Large intestine (tissue), 3 donors: Measurements from ENCODE around the gene CSPG4. TPM values are rescaled to one million over a fixed set of nuclear protein-coding genes. Genes with fewer than 3 reads are reported as not detected.
"Not testable (repeated sequence)": the region's sequence is repeated elsewhere in the genome, so short reads cannot be mapped to it uniquely, and the experiment has no call there.

Experiments used
- DNase-seq, 2 donors: peaks; one replicate each; pipeline versions ENCODE4 v3.0.0 to v3.0.0-alpha.2; 2013
- H3K27ac ChIP-seq: one replicate; pipeline ENCODE4 v1.5.1; 2013; ENCODE audit warnings: low read length
- H3K27me3 ChIP-seq: 2 replicates; pipeline ENCODE4 v1.6.1; 2013; ENCODE audit warnings: low read length; ENCODE audit not compliant: control insufficient read depth, insufficient read depth
- H3K36me3 ChIP-seq: 2 replicates; pipeline ENCODE4 v1.6.1; 2013; ENCODE audit warnings: low read length; ENCODE audit not compliant: control insufficient read depth, insufficient read depth
- H3K4me1 ChIP-seq: one replicate; pipeline ENCODE4 v1.6.1; 2013; ENCODE audit warnings: low read length; ENCODE audit not compliant: control insufficient read depth, insufficient read depth
- H3K4me3 ChIP-seq: one replicate; pipeline ENCODE4 v1.5.1; 2013; ENCODE audit warnings: low read length
- H3K9me3 ChIP-seq: one replicate; pipeline ENCODE4 v1.6.1; 2013; ENCODE audit warnings: mild to moderate bottlenecking, low read depth, low read length, moderate library complexity; ENCODE audit not compliant: control insufficient read depth
- WGBS: methylation state at CpG from one replicate; pipeline ENCODE4 v1.1.5; 2013; ENCODE audit warnings: low lambda C conversion rate; ENCODE audit not compliant: insufficient coverage; 5-methylcytosine and 5-hydroxymethylcytosine counted together
- polyA plus RNA-seq: library from polyadenylated mRNA; unstranded; fragments of 120-200 nt; gene quantifications from one replicate; pipeline ENCODE4 v1.2.1, GENCODE V29; 2013

The CSPG4 gene
- polyA plus RNA-seq, 1 donor: 6.9 TPM

- Histone ChIP-seq H3K9me3 (no peaks in the 10 kb centered on the region), H3K4me1 (peaks cover 9% of the 10 kb centered on the region), H3K27me3 (no peaks in the 10 kb centered on the region), H3K36me3 (peaks cover 4% of the 10 kb centered on the region), H3K4me3 (no peak overlapping the region), H3K27ac (no peak overlapping the region)
- WGBS: 100% methylated on average over 1 of the region's 4 CpGs
- DNase-seq: no peak
Measured at GRCh38 chr15:75641179-75641503, 71.5 kb downstream of the CSPG4 start.

DNA sequence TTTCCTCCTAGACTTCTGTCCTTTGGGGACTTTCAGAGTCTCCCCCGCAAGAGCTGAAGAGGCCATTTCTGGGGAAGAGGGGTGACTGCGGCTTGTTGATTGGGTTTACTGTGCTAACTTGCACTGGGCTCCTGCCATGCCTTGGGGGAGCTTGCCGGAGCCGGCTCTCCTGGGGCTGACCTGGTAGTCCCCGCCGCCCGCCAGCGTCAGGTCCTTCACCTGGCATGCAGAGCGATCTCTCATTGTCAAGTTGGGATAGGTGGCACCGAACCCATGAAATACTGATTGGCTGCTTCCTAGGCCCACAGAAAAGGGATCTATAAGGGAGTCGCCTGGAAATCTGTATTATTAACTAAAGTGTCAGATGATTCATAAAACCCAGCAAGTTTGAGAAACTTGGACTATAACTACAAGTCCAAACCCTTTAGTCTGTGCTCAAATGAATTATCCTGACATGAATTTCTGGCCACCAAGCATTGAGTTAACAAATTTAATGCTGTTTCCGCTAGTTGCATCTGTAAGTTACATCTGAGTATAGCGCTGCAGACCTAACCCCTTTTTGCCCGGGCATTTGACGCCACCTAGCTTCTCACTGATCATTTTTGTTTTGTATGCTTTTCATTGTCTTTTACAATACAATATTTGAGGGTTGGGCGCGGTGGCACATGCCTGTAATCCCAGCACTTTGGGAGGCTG lies 72.0 kb downstream of the CSPG4 start:
- WGBS: 0% methylated on average over 2 of the region's 17 CpGs
- Histone ChIP-seq H3K27ac (peak overlapping the region; percentile 96), H3K4me3 (peak overlapping the region; percentile 85), H3K36me3 (peaks cover 4% of the 10 kb centered on the region), H3K4me1 (peaks cover 9% of the 10 kb centered on the region), H3K9me3 (no peaks in the 10 kb centered on the region), H3K27me3 (no peaks in the 10 kb centered on the region)
- no peak for DNase-seq

- H3K4me3 ChIP-seq: peak within 1 kb of the TSS; percentile 85
- no CpG with 5 or more reads among the region's 83 CpGs for WGBS
- no peaks in the 10 kb centered on the region for H3K9me3 ChIP-seq
- H3K27me3 ChIP-seq: no peaks in the 10 kb centered on the region
- H3K4me1 ChIP-seq: peaks cover 9% of the 10 kb centered on the region
- DNase-seq: peak; percentile 97 to 99
- H3K36me3 ChIP-seq: peaks cover 4% of the 10 kb centered on the region
- peak within 1 kb of the TSS; percentile 96 for H3K27ac ChIP-seq
Measured at GRCh38 chr15:75639709-75640482, 72.8 kb downstream of the CSPG4 start, which contains the start of gene IMP3. TSS of gene IMP3 (minus strand) at chr15:75640224. CDS start at chr15:75640168, 56 bp downstream.

DNA sequence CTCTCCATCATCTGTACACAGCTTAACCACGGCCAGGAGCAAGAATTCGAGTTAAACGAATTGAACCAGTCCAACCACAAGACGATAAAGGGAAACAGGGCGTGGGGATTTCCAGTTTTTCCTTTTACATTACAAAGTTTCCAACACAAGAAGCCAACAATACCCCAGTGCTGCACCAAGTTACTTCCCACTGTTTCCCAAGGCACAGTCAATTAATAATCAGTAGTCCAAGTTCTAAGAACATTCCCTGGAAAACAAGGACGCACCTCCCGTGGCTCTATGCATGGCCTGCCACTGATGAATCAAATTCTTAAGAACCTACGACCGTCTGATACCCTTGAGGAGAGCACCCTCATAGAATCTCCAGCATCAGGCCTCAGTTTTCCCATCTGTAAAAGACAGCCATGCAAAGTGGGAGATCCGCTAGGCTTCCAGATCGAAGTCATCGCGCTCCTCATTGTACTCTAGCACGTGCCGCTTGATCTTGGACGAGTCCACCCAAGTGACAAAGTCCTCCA lies 73.4 kb downstream of the CSPG4 start:
- no peaks in the 10 kb centered on the region for H3K27me3 ChIP-seq
- H3K36me3 ChIP-seq: peaks cover 4% of the 10 kb centered on the region
- H3K4me1 ChIP-seq: peaks cover 9% of the 10 kb centered on the region
- peak overlapping the region; percentile 96 for H3K27ac ChIP-seq
- H3K4me3 ChIP-seq: peak overlapping the region; percentile 85
- WGBS: no CpG with 5 or more reads among the region's 16 CpGs
- no peaks in the 10 kb centered on the region for H3K9me3 ChIP-seq
- DNase-seq: no peak

DNA sequence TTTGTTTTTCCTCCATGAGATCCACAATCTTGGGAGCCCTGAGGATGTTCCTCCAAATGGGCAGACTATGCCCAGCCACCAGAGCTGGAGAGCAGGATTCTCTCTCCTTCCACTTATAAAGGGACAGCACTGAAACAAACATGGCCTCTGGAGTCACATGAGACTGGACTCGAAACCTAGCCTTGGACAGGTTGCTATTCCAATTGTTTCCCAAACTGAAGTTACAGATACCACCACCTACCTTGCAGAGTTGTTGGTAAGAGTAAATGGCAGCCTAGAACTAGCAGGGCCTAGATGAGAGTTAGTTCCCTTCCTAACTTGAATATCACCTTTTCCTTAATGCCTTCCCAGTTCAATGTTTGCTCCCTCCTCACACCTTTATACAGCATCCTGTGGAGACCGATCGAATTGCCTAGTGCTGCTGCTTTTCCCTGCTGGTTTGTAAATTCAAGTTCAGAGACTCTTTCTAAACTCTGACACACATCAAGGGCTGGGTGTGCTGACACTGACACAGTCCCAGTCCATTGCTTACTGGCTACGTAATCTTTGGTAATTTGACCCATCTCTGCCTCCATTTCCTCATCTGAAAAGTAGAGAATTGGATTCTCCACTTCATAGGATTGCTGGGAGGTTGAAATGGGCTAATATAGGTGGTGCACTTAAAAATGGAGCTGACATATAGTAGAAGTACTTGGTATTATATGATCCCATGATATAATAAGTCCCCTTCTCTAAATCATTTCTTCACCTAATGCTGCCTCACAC lies 75.2 kb downstream of the CSPG4 start:
- Histone ChIP-seq H3K27me3 (no peaks in the 10 kb centered on the region), H3K27ac (no peak overlapping the region), H3K9me3 (no peaks in the 10 kb centered on the region), H3K4me3 (no peak overlapping the region), H3K36me3 (peaks cover 4% of the 10 kb centered on the region), H3K4me1 (peaks cover 9% of the 10 kb centered on the region)
- DNase-seq: no peak
- no CpG with 5 or more reads among the region's 4 CpGs for WGBS

DNA sequence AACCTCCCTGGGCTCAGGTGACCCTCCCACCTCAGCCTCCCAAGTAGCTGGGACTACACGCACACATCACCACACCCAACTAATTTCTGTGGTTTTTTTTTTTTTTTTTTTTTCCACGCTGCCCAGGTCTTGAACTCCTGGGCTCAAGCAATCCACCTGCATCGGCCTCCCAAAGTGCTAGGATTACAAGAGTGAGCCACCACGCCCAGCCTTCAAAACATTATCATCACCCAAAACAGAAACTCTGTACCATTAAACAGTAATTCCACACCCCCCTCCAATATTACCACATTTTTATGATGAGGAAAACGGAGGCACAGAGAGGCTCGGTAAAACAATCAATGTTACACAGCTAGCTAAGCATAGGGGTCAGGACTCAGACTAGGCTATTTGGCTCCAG lies 76.6 kb downstream of the CSPG4 start:
- WGBS: 80% methylated on average over 1 of the region's 6 CpGs
- Histone ChIP-seq H3K4me3 (no peak overlapping the region), H3K4me1 (peaks cover 9% of the 10 kb centered on the region), H3K27me3 (no peaks in the 10 kb centered on the region), H3K27ac (no peak overlapping the region), H3K36me3 (peaks cover 4% of the 10 kb centered on the region), H3K9me3 (no peaks in the 10 kb centered on the region)
- no peak for DNase-seq

DNA sequence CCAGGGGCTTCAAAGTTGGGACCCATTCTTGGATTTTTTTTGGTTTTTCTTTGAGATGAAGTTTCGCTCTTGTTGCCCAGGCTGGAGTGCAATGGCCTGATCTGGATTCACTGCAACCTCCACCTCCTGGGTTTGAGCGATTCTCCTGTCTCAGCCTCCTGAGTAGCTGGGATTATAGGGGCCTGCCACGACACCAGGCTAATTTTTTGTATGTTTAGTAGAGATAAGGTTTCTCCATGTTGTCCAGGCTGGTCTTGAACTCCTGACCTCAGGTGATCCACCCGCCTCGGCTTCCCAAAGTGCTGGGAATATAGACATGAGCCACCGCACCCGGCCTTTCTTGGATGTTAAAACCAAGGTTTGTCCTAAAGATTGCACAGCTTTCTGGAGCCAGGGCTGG lies 78.7 kb downstream of the CSPG4 start:
- H3K4me3 ChIP-seq, H3K4me1 ChIP-seq, DNase-seq, H3K27me3 ChIP-seq, H3K27ac ChIP-seq, H3K9me3 ChIP-seq, H3K36me3 ChIP-seq: not testable (repeated sequence)
- WGBS: no CpG with 5 or more reads among the region's 7 CpGs

GRCh38 chr15:75631935-75632334 lies 80.7 kb downstream of the CSPG4 start:
- Histone ChIP-seq H3K4me1 (no peaks in the 10 kb centered on the region), H3K27ac (no peak overlapping the region), H3K27me3 (no peaks in the 10 kb centered on the region), H3K4me3 (no peak overlapping the region), H3K36me3 (no peaks in the 10 kb centered on the region), H3K9me3 (no peaks in the 10 kb centered on the region)
- DNase-seq: no peak

DNA sequence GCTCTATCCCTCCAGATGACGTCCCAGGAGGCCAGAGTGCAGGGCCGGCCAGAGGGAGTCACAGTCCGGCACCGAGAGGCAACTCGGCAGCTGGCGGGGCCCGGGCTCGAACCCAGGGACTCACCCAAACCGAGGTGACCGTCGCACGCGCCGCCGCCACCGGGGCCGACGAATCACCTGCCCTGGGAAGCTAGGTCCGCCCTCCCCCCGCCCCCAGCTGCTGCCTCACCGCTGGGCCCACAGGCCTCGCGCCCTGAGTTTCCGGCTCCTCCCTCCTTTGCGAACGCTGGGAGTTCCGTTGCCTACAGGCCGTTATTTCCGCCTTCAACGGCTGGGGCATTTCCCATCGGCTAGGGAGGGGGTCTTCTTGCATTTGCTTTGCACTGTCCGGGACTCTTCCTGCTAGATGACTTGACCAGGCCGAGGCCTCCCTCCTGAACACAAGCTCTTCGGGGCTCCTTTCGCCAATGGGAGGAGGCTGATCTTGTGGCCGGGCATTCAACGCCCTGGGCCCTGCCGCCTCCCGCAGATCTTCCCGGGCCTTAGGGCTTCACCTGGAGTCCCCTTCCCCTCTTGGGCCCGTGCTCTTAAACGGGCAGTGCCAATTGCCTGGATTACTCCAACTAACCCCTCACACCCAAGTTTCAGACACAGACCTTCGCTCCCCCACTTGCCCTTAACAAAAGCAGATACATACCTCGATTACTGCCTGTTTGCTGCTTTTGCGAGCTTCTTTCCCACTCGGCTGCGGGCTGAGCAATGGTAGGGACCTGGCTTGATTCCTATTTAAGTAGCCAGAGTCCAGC lies 86.9 kb downstream of the CSPG4 start, which contains the start of gene SNUPN:
Gene SNUPN (minus strand): TSS at position 184 of the 806 bp plus-strand sequence. CDS start 4,674 bp downstream, outside the sequence.
- H3K9me3 ChIP-seq: no peaks in the 10 kb centered on the region
- H3K4me1 ChIP-seq: peaks cover 4% of the 10 kb centered on the region
- DNase-seq: peak; percentile 95 to 98
- peak within 1 kb of the TSS; percentile 90 for H3K27ac ChIP-seq
- H3K36me3 ChIP-seq: peaks cover under 1% of the 10 kb centered on the region
- H3K27me3 ChIP-seq: no peaks in the 10 kb centered on the region
- H3K4me3 ChIP-seq: peak within 1 kb of the TSS; percentile 100
- WGBS: no CpG with 5 or more reads among the region's 47 CpGs
